ENCODE results near the gene ADGRF5.

ADGRF5 gene

DNA sequence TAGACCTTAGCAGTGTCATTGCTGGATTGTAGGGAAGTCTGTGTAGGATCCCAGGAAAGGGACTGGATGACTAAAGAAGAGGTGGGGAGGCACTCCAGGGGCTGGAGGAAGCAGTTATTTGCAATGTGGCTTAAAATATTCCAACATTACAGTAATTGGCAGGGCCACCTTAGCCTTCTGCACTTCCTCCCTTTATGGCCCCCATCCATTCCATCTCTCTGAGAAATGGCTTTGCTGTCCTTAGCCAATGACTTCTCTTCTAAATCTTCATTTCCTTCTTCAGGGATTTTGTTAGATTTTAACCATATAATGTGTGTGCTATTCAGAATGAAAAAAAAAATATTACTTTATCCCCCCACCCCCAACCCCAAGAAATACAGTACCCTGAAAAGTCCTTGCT lies 6.4 kb downstream of the ADGRF5 start:
- DNase-seq (no peak), ATAC-seq (no peak)
- peaks cover 2% of the 10 kb centered on the region for H3K27me3 Mint-ChIP-seq
- H3K4me1 Mint-ChIP-seq, result no peaks in the 10 kb centered on the region
- H3K27ac Mint-ChIP-seq, result no peak overlapping the region
- H3K9me3 Mint-ChIP-seq, result no peaks in the 10 kb centered on the region
- H3K4me3 Mint-ChIP-seq, result no peak overlapping the region
- no peaks in the 10 kb centered on the region for H3K36me3 Mint-ChIP-seq (ENCODE audit: low read depth)

DNA sequence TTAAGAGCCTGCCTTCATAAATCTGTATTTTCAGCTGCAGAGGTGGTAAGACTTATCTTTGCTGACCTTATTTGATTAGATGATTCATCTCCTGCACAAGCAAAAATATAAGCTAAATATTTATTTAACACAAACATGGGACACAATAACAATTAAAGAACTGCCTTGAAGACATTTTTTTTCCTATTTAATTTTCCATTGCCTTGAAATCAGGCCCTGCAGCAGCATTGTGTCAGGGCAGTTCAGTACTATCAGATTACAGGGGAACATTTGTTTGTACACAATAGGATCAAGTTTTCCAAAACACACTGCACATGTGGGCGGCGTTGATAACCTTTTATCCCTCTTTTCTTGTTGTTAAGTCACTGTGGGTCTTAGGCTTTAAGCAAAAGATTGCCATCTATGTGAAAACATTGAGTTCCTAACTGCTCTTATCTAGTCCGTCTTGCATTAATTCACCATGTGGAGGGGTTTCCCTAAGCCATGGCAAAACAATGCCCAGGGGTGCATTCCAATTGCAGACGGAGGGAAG lies 7.4 kb downstream of the ADGRF5 start:
- no peak for DNase-seq

DNA sequence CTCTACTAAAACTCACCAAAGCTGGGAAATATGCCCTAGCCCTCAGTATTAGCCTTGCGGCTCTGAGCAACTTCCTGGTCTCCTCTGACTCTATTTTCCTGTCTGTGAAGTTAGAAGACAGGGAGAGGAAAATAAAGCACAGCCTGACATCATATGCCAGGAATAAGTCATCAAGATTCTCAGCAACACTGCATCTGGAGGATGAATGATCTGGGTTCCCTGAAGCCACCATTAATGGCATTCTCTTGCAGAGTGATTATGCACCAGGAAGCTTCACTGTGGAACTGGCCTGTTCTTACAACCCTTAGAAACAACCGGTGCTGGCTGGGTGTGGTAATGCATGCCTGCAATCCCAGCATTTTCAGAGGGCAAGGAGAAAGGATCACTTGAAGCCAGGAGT lies 12.4 kb downstream of the ADGRF5 start:
- Mint-ChIP-seq H3K9me3 (no peaks in the 10 kb centered on the region), H3K4me3 (no peak overlapping the region), H3K36me3 (ENCODE audit: low read depth) (no peaks in the 10 kb centered on the region), H3K4me1 (no peaks in the 10 kb centered on the region), H3K27ac (no peak overlapping the region), H3K27me3 (no peaks in the 10 kb centered on the region)
- ATAC-seq, result no peak
- DNase-seq, result no peak

More for the DNA sequence above, 7.4 kb downstream of the ADGRF5 start:
- H3K4me1 Mint-ChIP-seq, result no peaks in the 10 kb centered on the region
- no peaks in the 10 kb centered on the region for H3K9me3 Mint-ChIP-seq
- H3K27ac Mint-ChIP-seq, result no peak overlapping the region
- H3K36me3 Mint-ChIP-seq (ENCODE audit: low read depth), result no peaks in the 10 kb centered on the region
- H3K27me3 Mint-ChIP-seq, result peaks cover 2% of the 10 kb centered on the region
- H3K4me3 Mint-ChIP-seq, result no peak overlapping the region
- ATAC-seq, result no peak

DNA sequence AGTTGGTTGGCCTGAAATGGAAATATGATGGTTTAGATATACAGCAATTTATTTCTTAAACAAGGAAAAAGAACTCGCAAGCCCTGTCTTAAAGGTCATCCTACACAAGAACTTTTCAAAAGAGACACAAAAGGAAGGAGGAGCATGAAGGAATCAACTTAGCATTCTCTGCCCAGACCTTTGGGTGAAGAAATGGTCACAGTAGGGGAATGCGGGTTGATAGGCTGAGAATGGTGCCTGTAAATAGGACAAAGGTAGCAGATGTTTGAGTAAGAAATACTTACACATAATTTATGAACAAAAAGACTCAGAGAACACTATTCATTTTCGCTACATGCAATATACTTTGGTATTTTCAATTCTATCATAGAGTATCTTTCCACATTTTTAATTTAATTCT lies 15.0 kb downstream of the ADGRF5 start:
- no peaks in the 10 kb centered on the region for H3K4me1 Mint-ChIP-seq
- H3K4me3 Mint-ChIP-seq, result no peak overlapping the region
- DNase-seq (no peak), ATAC-seq (no peak)
- no peak overlapping the region for H3K27ac Mint-ChIP-seq
- H3K36me3 Mint-ChIP-seq (ENCODE audit: low read depth), result no peaks in the 10 kb centered on the region
- H3K9me3 Mint-ChIP-seq, result no peaks in the 10 kb centered on the region
- peaks cover 3% of the 10 kb centered on the region for H3K27me3 Mint-ChIP-seq

DNA sequence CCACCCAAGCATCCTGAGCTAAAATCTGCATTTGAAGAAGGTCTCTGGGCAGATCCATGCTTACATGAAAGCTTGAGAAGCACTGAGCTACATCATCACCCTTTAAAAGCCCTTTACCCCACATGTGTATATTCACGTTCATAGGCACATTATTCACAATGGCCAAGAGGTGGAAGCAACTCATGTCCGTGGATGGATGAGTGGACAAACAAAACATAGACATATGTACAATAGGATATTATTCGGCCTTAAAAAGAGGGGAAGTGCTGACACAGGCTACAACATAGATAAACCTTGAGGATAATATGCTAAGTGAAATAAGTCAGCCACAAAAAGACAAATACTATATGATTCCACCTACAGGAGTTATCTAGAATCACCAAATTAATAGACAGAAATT lies 17.6 kb downstream of the ADGRF5 start:
- no peaks in the 10 kb centered on the region for H3K4me1 Mint-ChIP-seq
- ATAC-seq (no peak), DNase-seq (no peak)
- no peak overlapping the region for H3K4me3 Mint-ChIP-seq
- H3K27ac Mint-ChIP-seq, result no peak overlapping the region
- H3K27me3 Mint-ChIP-seq, result peaks cover 5% of the 10 kb centered on the region
- H3K36me3 Mint-ChIP-seq (ENCODE audit: low read depth), result no peaks in the 10 kb centered on the region
- H3K9me3 Mint-ChIP-seq, result no peaks in the 10 kb centered on the region

DNA sequence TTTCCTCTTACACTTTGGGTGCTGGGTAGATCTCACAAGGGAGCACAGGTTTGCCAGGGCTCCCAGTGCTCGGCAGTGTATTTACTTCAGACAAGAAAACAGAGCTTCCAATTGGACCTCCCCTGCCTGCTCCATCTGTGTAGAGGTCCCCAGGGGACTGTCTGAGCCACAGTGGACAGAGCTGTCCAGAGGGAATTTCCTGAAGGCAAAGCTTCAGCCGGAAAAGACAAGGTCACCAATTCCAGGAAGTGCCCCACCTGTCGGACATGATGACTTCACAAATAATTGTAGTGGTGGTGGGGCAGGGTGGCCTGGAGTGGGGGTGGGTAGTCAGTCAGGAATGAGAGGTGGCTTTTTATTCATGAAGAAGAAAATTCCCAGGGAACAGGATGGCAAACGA lies 18.6 kb downstream of the ADGRF5 start:
- Mint-ChIP-seq H3K27me3 (peaks cover 9% of the 10 kb centered on the region), H3K4me1 (no peaks in the 10 kb centered on the region), H3K9me3 (no peaks in the 10 kb centered on the region), H3K27ac (no peak overlapping the region), H3K4me3 (no peak overlapping the region), H3K36me3 (ENCODE audit: low read depth) (no peaks in the 10 kb centered on the region)
- DNase-seq (no peak), ATAC-seq (no peak)

DNA sequence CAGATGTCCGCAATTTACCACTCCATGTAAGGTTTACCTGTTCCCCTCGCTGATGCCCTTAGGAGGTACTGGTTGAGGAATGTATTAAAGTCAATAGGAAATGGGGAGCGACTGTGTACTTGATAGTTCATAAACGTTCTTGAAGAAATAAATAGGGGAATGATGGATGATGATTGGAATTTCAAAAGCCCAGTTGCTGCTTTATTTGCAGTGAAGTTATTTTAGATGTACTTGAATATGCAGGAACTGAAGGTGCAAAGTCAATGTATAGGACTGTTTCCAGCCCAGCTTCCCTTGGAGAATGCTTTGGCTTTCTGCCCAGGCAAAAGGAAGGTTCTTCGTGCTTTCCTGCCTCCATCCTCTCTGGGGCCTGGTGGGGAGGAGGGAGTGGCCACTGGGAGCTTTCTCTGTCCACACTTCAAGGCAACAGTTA lies 19.8 kb downstream of the ADGRF5 start:
- no peaks in the 10 kb centered on the region for H3K9me3 Mint-ChIP-seq
- no peak for DNase-seq

DNA sequence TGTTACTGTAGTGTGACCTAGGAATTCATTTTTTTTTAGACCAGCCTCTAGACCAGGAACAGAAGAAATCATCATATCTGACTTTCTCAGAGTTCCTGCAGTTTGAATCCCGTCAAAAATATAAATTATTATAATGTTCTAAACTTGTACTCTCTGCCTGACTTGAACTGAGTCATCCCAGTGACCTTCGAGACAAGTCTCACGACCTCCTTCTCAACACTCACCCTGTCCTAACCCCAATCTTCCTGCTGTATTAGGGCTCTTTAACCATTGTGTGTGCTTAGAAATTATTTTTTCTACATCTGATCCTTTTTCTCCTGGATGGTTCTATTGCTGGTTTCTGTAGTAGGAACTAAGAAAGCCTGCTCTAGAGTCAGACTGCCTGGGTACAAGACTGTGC lies 21.5 kb downstream of the ADGRF5 start:
- no peaks in the 10 kb centered on the region for H3K9me3 Mint-ChIP-seq
- H3K27me3 Mint-ChIP-seq, result peaks cover 9% of the 10 kb centered on the region
- H3K4me1 Mint-ChIP-seq, result no peaks in the 10 kb centered on the region
- ATAC-seq (no peak), DNase-seq (no peak)
- H3K27ac Mint-ChIP-seq, result no peak overlapping the region
- H3K36me3 Mint-ChIP-seq (ENCODE audit: low read depth), result no peaks in the 10 kb centered on the region
- H3K4me3 Mint-ChIP-seq, result no peak overlapping the region

More for the DNA sequence above, 19.8 kb downstream of the ADGRF5 start:
- no peak overlapping the region for H3K27ac Mint-ChIP-seq
- no peaks in the 10 kb centered on the region for H3K4me1 Mint-ChIP-seq
- ATAC-seq, result no peak
- no peaks in the 10 kb centered on the region for H3K36me3 Mint-ChIP-seq (ENCODE audit: low read depth)
- H3K27me3 Mint-ChIP-seq, result peaks cover 9% of the 10 kb centered on the region
- H3K4me3 Mint-ChIP-seq, result no peak overlapping the region

DNA sequence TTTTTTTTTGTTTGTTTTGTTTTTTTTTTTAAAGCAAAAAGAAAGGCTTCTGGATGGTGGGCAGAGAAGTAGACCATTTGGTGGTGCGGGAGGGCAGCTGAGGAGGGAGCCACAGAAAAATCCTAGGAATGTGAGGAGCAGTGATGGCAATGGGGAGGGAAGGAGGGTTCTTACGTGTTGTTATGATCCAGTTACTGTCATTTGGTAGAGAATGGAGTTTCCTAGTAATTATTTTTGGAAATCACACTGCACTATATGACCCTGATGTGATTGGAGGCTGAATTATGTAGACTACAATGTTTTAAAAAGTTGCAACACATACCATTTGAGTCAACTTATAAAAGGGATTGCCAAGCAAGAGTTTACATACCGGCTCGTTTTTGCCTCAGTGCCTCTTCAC lies 22.1 kb downstream of the ADGRF5 start:
- Mint-ChIP-seq H3K36me3 (ENCODE audit: low read depth) (no peaks in the 10 kb centered on the region), H3K27ac (no peak overlapping the region), H3K4me1 (no peaks in the 10 kb centered on the region), H3K9me3 (no peaks in the 10 kb centered on the region), H3K4me3 (no peak overlapping the region), H3K27me3 (peaks cover 9% of the 10 kb centered on the region)
- ATAC-seq (no peak), DNase-seq (no peak)

DNA sequence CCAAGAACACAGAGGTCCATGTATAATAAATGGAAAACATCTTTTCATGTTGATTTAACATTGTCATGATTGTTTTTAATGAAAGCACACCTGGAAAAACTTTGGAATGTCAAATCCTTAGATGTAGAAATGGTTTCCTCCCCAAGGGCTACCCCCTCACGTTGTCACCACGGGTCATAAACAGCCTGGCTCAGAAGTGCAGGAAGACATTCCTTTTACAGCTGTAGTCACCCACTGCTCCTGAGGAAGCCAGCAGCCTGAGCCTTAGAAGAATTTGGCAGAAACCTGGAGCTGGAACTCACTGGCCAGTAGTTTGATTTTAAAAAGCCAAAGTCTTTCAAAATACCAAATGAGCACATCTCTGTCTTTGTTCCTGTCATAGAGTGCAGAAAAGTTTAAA lies 23.7 kb downstream of the ADGRF5 start:
- H3K9me3 Mint-ChIP-seq, result no peaks in the 10 kb centered on the region
- H3K4me3 Mint-ChIP-seq, result no peak overlapping the region
- ATAC-seq (no peak), DNase-seq (no peak)
- no peaks in the 10 kb centered on the region for H3K36me3 Mint-ChIP-seq (ENCODE audit: low read depth)
- no peaks in the 10 kb centered on the region for H3K4me1 Mint-ChIP-seq
- peaks cover 9% of the 10 kb centered on the region for H3K27me3 Mint-ChIP-seq
- H3K27ac Mint-ChIP-seq, result no peak overlapping the region

DNA sequence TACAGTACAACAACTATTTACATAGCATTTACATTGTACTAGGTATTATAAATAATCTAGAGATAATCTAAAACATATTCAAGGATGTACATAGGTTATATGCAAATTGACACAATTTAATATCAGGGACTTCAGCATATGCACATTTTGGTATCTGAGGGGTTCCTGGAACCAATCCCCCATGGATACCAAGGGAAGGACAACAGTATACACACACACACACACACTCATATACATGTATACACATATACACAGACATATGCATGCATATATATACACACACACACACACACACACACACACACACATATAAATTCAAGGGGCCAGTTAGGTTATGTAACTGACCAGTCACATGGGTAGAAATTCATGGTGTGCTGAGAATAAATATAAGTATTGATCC lies 24.9 kb downstream of the ADGRF5 start:
- no peak overlapping the region for H3K4me3 Mint-ChIP-seq
- no peak overlapping the region for H3K27ac Mint-ChIP-seq
- DNase-seq (no peak), ATAC-seq (no peak)
- H3K9me3 Mint-ChIP-seq, result no peaks in the 10 kb centered on the region
- H3K4me1 Mint-ChIP-seq, result no peaks in the 10 kb centered on the region
- H3K36me3 Mint-ChIP-seq (ENCODE audit: low read depth), result no peaks in the 10 kb centered on the region
- H3K27me3 Mint-ChIP-seq, result peaks cover 11% of the 10 kb centered on the region

DNA sequence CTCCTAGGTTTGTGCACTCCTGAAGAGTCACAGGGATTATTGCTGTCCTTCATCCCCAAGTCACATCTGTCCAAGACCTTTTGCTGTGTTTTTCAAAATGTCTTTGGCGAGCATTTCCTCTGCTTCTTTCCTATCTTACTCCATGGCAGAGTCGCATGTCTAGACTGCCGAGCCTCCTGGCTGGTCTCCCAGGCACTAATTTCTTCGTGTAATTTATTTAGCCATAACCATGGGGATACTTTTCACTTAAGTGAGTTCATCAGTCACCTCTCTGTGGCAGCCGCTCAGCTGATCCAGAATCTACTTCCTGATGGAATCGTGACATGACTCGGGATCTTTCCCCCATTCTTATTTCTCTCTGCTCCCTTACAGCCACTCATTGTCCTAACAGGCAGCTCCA lies 25.8 kb downstream of the ADGRF5 start:
- Mint-ChIP-seq H3K27me3 (peaks cover 8% of the 10 kb centered on the region), H3K4me1 (no peaks in the 10 kb centered on the region), H3K27ac (no peak overlapping the region), H3K36me3 (ENCODE audit: low read depth) (no peaks in the 10 kb centered on the region), H3K4me3 (no peak overlapping the region), H3K9me3 (no peaks in the 10 kb centered on the region)
- no peak for DNase-seq
- no peak for ATAC-seq

DNA sequence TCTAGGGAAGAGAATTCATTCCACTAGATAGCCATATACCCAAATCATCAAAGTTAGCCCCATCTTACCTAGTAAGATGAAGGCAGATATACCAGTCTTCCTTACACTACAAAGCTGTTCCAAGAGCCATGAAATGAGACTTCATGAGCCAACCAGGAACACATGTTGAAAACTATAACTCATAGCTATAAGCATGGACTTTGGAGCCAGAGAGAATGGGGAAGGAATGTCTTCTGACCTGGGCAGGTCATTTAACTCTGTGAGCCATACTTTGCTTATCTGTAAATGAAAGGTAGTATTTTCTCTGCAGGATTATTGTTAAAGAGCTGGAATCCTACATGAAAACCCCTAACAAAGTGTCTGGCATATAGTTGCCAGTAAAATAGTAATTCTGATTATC lies 27.3 kb downstream of the ADGRF5 start:
- no peaks in the 10 kb centered on the region for H3K36me3 Mint-ChIP-seq (ENCODE audit: low read depth)
- no peak overlapping the region for H3K4me3 Mint-ChIP-seq
- no peak for DNase-seq
- no peaks in the 10 kb centered on the region for H3K4me1 Mint-ChIP-seq
- peaks cover 8% of the 10 kb centered on the region for H3K27me3 Mint-ChIP-seq
- H3K9me3 Mint-ChIP-seq, result no peaks in the 10 kb centered on the region
- H3K27ac Mint-ChIP-seq, result no peak overlapping the region
- no peak for ATAC-seq

DNA sequence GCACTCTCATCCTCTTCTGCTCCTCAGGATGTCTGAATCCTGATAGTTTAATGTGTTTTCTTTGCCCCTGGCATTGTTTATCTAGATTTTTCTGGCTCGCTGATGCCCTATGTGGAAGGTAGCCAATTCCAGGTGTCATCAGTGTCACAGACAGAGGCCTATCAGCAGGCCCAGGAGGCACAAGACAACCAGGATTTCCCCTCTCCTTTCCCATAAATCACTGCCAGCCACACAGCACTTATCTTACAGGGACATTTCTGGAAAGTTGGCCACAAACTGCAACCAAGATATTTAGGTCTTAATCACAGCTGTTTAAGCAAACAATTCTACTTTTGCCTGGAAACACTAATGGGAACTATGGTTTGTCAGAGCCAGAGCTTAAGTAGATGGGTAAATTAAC lies 28.1 kb downstream of the ADGRF5 start:
- Mint-ChIP-seq H3K27me3 (peaks cover 4% of the 10 kb centered on the region), H3K4me3 (no peak overlapping the region), H3K27ac (no peak overlapping the region), H3K9me3 (no peaks in the 10 kb centered on the region), H3K4me1 (no peaks in the 10 kb centered on the region), H3K36me3 (ENCODE audit: low read depth) (no peaks in the 10 kb centered on the region)
- DNase-seq (no peak), ATAC-seq (no peak)

DNA sequence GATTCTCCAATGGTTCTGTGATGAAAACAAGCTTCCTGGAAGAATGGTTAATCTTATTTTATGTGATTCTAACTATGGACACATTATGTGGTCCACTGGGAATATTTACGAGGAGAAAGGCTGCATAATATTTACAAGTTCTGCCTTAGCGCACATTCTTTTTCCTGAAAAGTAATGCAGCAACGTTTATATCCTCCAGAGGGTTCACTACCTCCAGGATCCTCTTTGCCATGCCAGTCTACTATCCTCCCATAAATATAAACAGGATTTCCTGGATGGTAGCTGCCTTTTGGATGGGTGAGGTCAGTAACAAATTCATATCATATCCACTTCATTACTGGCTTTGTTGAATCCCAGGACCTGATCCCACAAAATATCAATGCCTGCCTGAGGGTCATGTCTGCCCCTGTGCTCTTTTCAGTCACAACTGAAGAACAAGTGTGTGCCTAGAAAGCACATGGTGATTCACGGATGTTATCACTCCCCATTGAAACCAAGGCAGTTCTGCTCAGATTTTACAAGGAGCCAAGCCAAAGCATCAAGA lies 30.4 kb downstream of the ADGRF5 start:
- Mint-ChIP-seq H3K9me3 (no peaks in the 10 kb centered on the region), H3K4me3 (no peak overlapping the region), H3K27ac (no peak overlapping the region), H3K4me1 (no peaks in the 10 kb centered on the region), H3K36me3 (ENCODE audit: low read depth) (no peaks in the 10 kb centered on the region), H3K27me3 (peaks cover 4% of the 10 kb centered on the region)
- ATAC-seq (no peak), DNase-seq (no peak)

DNA sequence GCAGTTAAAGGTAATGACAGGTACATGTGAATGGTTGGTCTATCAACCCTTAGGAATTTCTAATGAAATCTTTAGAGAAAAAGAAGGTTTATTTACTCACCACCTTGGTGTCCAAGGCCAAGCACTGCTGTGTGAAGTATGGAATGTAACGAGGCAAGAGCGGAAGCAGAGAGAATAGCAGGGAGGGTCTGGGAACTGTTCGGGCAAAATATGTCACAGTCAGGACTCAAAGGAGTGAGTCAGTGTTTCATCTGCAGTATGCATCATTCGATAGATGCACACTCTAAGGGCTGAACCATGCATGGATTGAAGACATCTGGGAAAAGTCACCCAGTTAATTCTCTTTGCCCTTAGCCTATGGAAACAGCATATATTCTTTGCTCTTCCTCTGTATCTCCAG lies 33.2 kb downstream of the ADGRF5 start:
- Mint-ChIP-seq H3K36me3 (ENCODE audit: low read depth) (no peaks in the 10 kb centered on the region), H3K9me3 (no peaks in the 10 kb centered on the region), H3K27me3 (peaks cover 4% of the 10 kb centered on the region), H3K4me1 (no peaks in the 10 kb centered on the region), H3K27ac (no peak overlapping the region), H3K4me3 (no peak overlapping the region)
- DNase-seq (no peak), ATAC-seq (no peak)

Data from activated naive CD8-positive, alpha-beta T cell treated with anti-CD3 and anti-CD28 coated beads, Interleukin-2, amount 50 U/mL, for 24 hours (primary cell).